HT1080 (cell line): ENCODE data around the gene NUP214. TPM values are rescaled to one million over a fixed set of nuclear protein-coding genes. Genes with fewer than 3 reads are reported as not detected.

ENCODE experiments used
- DNase-seq: peaks from one replicate; pipeline ENCODE4 v3.0.0-alpha.2; 2015; ENCODE audit warnings: low read depth
- small RNA-seq: library from RNA; depleted of rRNA; stranded (forward); fragments of <200 nt; gene quantifications from one replicate; pipeline ENCODE3, GENCODE V24; 2014
- total RNA-seq: library from RNA; depleted of rRNA; stranded (reverse); fragments of >200 nt; shearing (Covaris generic); gene quantifications from 2 replicates; pipeline ENCODE4 v1.2.3, GENCODE V29; 2014; rRNA removed

Gene NUP214
- total RNA-seq, 1 experiment from 2014 or later = 27.1 TPM

DNA sequence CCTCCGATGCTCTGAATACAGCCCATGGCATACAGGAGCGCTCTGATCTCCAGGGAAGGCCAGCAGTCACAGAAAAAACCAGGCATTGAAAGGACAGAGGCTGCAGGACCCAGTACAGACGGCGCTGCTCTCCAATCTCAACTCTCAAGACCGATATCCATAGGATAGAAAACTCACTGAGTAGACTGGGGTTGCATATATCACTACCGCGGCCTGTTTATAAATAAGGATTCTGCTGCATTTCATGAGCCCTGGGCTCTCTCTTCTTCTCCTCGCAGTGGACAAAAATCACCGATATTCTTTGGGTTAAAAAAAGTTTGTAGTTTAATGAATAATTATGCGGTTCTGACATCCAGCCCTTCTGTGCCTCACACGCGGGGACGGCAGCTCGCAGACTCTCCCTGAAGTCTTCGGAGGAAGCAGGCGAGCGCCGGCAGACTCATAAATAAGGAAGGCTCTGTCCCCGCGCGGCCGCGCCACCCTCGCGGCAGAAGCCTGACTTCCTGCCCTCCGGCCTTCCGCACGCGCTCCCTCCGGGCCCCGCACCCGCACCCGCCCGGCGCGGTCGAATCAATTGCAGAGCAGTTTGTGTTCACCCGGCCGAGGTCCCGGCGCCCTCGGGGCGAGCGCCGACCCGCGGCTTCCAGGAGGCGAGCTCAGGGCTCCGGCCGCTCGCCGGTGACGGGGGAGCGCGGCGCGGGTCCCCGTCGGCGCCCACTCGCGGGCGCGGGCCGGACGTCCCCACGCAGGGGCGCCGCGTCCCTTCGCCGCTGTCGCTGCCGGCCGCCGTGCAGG is 150.9 kb downstream of the NUP214 start, which contains the start of gene FAM78A:
TSS of gene FAM78A (minus strand) at position 417 of the 795 bp plus-strand sequence. CDS start at position 86, 331 bp downstream.
- DNase-seq = no peak

DNA sequence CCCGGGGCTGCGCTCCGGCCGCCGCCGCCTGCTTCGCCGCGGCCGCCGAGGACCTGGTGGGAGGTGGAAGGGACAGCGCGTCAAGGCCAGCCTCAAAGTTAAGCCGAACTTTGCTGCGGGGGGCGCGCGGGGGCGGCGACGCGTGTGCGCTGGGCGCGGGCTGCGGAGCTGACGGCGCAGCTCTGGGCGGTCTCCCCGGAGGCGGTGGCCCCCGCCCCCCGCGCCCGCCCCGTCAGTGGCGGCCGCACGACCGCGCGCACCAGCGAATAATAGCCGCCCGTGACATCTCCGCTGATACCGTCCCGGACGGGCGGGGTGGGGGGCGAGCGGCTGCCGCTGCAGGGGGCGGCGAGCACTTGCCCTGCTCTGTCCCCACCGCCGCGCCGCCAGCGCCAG is 151.5 kb downstream of the NUP214 start:
- no peak for DNase-seq

DNA sequence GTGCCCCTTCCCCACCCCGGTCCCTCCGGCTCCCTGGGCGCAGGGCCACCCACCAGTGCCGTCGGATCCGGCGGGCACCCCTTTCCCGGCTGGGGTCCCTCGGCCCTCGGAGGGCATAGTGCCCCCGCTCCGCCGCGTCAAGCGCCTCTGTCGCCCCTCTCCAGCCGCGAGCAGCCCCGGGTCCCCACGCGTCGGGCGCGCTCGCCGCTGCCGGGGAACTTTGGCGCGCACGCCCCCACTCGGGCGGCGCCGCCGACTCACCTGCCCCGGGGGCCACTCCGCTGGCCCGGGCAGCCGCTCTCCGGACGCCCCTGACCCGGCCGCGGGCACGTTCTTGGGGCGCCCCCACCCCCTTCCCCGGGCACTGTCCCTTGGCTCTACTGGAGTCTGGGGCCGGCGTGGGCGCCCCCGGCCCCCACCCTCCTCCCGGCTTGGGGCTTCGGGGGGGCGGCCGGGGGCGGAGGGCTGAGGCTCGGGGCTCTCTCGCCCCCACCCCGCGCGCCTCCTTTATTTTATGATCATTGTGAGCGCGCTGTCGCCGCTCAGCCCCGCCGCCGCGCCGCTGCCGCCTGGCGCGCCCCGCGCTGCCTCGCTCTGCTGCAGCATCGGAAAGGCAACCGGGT is 152.0 kb downstream of the NUP214 start:
- no peak for DNase-seq

DNA sequence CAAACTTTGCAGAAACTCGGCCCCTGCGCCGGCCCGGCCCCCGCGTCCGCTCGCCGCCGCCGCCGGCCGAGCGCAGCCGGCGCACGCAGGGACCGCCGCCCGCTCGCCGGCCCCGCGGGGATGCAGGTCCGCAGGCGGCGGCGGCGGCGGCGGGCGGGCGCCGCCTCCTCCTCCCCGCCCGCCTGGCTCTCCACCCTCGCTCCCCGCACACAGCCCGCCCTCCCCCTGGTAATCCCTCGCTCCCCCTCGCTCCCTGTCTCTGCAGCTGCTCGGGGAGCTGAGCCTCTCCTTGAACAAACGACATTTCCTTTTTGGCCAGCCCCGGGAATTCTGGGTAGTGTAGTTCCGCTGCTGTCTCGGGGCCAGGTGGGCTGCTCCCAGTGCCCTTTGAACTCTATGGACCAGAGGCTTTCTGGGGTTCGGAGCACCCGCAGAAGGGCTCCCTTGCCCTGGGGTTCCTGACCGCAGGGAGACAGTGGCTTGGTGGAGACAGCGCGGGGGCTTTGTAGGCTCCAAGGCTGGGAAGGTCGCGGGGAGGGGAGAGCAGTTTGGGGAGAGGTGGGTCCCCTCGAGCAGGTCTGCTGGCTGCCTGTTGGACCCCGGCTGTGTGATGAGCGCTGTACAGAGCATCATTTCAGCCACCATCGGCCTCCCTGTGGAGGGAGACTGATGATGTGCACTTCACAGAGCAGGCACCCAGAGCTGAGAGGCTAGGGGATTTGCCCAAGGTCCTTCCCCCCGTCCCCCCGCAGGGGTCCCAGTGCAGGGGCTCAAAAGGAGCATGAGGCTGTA is 152.7 kb downstream of the NUP214 start:
- peak; percentile 48 for DNase-seq

DNA sequence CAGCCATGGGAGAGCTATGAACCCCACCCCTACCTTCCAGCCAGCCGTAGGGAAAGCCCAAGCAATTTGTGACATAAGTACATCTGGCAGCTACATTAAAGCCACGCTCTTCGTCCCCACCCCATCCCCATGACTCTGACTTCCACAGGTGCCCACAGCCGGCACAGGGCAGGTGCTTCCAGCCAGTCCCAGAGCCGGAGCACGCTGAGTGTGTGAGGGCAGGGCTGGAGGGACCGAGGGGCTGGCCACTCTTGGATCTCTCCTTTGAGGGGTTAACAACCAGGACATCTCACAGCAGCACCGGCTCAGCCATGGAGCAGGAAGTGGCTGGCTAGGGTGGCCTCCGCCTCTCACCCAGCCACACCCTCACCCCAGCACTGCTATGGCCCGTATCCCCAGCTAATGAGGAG is 153.3 kb downstream of the NUP214 start:
- DNase-seq = no peak

DNA sequence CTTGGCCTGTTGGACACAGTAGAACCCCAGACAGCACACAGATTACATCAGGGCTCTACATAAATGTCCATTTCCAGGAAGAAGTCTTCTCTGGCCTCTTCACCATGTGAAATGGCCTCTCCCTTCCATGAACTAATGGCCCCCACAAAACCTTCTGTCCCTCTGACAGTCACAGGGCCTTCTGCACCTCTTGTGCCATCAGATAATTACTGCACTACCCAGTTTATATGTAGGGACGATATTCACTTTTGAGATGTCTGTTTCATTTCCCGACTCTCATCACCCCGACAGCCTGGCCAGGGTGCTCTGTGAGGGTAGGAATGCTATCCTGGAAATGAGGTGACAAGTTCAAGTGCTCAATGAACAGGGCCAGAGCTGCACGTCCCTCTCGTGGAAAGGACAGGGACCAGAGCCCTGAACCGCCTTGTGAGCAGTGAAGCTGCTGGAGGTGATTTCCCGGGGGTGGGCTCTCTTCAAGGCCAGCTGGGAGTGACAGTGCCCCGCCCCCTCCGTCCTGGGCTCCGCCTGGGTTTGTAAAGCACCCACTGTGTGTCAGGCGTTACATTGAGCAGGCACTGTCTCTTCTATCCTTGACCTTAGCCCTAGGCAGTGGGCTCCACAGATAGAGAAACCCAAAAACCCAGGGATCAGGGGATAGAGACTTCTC is 153.9 kb downstream of the NUP214 start:
- no peak for DNase-seq

DNA sequence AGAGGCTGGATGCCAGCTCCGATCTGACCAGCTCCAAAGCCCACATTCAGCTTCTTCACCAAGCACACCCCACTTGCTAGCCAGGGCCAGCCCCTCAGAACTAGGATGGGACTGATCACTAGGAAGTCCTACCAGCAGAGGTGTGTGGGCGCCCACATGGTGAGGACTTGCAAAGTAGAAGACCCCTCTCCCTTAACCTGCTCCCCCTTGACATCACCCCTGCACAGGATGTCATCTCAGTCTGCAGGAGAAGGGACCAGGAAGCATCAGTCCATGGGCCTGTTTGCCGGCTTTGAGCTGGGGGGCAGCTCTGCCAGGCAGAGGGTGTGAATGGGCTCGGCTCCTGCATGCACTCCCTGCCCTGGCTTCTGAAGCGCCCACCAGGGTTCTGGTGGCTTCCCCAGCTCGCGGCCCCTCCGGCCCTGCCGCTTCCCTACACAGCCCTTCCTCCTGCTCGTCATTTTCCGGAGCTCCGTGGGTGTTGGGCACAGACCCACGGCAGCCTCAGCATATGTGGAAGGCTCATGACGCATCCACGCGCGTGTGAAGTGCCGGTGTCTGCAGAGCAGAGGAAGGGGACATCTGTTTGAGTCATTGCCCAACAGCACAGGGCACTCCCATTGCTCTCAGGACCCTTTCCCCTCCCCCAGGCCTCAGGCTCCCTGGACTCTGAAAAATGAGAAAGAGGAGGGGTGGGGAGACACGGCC is 154.6 kb downstream of the NUP214 start:
- no peak for DNase-seq

DNA sequence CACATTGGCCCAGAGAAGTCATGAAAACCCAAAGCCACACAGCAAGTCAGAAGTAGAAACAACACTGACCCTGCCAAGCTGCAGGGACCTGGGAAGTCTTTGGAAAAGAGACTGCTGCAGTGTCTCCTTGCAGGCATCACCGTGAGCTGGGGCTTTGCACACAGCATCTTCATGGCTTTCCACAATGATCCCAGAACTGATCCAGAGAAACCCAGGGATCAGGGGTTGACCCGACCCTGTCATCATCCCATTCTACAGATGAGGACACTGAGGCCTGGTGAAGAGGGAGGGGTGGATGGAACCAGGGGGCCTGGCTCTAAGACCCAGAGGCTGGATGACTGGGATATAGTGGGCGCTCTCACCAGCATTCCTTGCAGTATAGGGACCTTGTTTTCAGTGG is 155.3 kb downstream of the NUP214 start:
- DNase-seq = no peak

DNA sequence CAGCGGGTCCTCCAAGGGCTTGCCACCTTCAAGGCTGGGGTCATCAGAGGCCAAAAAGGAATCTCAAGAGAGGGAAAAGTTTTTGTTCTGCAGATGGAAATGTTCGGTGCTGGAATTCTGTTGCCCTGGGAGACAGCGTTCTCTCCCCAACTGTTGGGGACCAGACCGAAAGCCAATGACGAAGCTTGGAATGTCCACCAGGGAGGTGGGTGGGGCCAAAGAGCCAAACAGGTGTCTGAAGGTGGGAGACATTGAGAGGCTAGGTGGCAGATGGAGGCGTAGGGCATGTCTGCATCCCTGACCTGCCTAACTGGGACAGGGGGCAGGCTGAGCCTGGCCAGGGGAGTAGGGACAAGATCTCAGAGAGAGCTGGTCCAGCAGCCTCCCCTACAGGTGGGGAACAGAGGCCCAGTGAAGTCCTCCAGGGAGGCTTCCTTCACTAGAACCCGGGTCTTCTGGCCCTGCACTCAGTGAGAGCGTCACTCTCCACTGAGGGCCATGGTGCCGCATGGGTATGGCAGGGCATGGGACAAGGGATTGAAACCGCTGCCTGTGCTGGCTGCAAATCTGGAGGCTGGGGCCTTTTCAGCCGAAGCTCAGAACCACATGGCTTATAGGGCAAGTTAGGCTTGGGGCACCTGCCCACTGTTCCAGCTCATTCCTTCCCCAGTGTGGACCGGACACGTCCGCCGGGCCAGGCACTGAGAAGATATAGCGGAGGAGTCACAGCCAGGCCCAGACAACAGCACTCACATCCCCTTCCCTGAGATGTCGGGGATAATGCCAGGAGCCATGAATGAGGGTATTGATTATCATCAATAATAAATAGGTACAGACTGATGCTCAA is 156.0 kb downstream of the NUP214 start:
- DNase-seq = no peak

DNA sequence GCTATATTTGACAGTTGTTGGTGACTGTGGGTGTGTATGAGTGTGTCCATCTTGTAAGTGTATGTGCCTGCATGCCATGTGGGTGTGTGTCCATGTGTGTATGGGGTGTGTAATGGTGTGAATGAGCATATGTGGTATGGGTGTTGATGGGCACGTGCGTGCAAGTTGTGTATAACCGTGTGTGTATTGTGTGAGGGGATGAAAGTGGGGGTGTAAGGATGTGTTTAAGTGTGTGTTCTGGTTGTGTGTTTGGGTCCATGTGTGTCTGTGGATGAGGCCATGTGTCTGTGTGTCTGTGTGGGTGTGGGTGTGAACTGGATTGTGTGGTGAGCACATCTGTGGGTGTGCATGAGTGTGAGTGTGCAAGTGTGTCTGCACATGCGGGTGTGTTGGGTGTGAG is 156.8 kb downstream of the NUP214 start:
- DNase-seq = no peak

DNA sequence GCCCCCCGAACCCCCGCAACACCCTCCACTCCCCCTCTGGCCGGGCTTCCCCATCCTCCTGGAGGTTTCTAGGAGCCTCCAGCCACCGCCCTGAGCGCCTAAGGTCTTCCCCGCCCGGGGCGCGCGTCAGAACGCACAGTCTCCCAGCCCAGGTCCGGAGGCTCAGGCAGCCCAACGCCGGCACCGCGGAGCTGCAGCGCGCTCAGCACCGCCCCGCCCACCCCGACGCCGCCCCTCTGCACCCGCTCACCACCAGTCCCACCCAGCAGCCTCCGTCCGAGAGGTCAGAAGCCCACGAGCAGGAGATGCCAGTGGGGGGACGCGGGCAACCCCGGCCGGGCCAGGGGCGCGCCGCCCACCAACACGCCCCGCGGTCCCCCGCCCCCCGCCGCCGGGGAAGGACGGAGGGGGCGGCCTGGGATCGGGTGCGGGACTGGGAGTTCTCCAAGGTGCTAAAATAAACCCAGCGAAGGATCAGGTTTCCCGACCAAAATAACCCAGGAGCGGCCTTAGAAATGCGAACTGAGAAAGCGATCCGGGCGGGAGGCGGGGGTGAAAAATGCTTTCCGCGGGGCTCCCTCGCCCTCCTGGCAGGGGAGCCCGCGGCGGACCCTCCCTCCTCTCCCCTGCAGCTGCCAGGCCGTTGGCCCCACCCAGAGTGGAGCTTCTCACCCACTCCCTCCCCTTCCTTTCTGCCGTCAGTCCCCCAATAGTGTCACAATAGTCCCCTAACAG is 157.5 kb downstream of the NUP214 start:
- DNase-seq = no peak

Small RNA genes lying within 50 kb of the gene (small RNA-seq; reads per million reads assigned to genes)
- not detected for gene RNU6-881P

Other genes with a start within 250 kb of the NUP214 start
- gene QRFP, start 228.8 kb upstream of the NUP214 start, total RNA-seq = not detected in 2 replicates
- 11.6 TPM in 2 replicates for gene FIBCD1, start 186.3 kb upstream of the NUP214 start, total RNA-seq
- 0.13 and 0.29 TPM in 2 replicates for gene LAMC3, start 116.4 kb upstream of the NUP214 start, total RNA-seq
- gene AIF1L, start 29.1 kb upstream of the NUP214 start, total RNA-seq = 0.50 and 1.0 TPM in 2 replicates
- 1.3 and 2.4 TPM in 2 replicates for gene FAM78A, start 150.9 kb downstream of the NUP214 start, total RNA-seq
- gene PLPP7, start 164.1 kb downstream of the NUP214 start, total RNA-seq = 0.56 and 1.6 TPM in 2 replicates